NCI-H2107 treated with DMSO at 0.1 percent for 48 hours (cell line): ENCODE results near the gene MRPL2.
"Not testable (repeated sequence)": the region's sequence is repeated elsewhere in the genome, so short reads cannot be mapped to it uniquely, and the experiment has no call there.

ENCODE experiments used
- DNase-seq: peaks from one replicate; lab custom pipeline; 2025; ENCODE audit not compliant: unreplicated experiment; lab: John Stamatoyannopoulos, UW

The MRPL2 gene

GRCh38 chr6:43082806-43083655 is 23.8 kb upstream of the MRPL2 start:
- no peak for DNase-seq

GRCh38 chr6:43081922-43082321 is 22.7 kb upstream of the MRPL2 start:
- DNase-seq, result not testable (repeated sequence)

- DNase-seq, result no peak
Measured at GRCh38 chr6:43081043-43081442, 21.8 kb upstream of the MRPL2 start.

GRCh38 chr6:43078691-43079090 is 19.5 kb upstream of the MRPL2 start:
- no peak for DNase-seq

GRCh38 chr6:43077981-43078511 is 18.8 kb upstream of the MRPL2 start:
- DNase-seq, result no peak

GRCh38 chr6:43077333-43077809 is 18.1 kb upstream of the MRPL2 start:
- no peak for DNase-seq

GRCh38 chr6:43076464-43077332 is 17.5 kb upstream of the MRPL2 start:
- DNase-seq, result no peak

- no peak for DNase-seq
Measured at GRCh38 chr6:43075670-43076463, 16.6 kb upstream of the MRPL2 start, which contains the start of gene PTK7. PTK7 (plus strand) TSS chr6:43076314; CDS start chr6:43076489, 175 bp downstream.

GRCh38 chr6:43074847-43075669 is 15.8 kb upstream of the MRPL2 start:
- no peak for DNase-seq

GRCh38 chr6:43070028-43070632 is 10.9 kb upstream of the MRPL2 start:
- peak; percentile 5 for DNase-seq

- no peak for DNase-seq
Measured at GRCh38 chr6:43062818-43063217, 3.6 kb upstream of the MRPL2 start.

GRCh38 chr6:43061861-43062260 is 2.6 kb upstream of the MRPL2 start:
- no peak for DNase-seq

GRCh38 chr6:43060755-43061633 is 1.8 kb upstream of the MRPL2 start:
- DNase-seq, result no peak

- DNase-seq, result peak; percentile 65
Measured at GRCh38 chr6:43060034-43060754, 960 bp upstream of the MRPL2 start.

- no peak for DNase-seq
Measured at GRCh38 chr6:43058531-43058930, 703 bp downstream of the MRPL2 start.

- no peak for DNase-seq
Measured at GRCh38 chr6:43055966-43056365, 3.3 kb downstream of the MRPL2 start.

- DNase-seq, result no peak
Measured at GRCh38 chr6:43054206-43054943, 4.9 kb downstream of the MRPL2 start.
